ENCODE measurements around the gene MRPL27. TPM values are rescaled to one million over a fixed set of nuclear protein-coding genes. Genes with fewer than 3 reads are reported as not detected.

Gene MRPL27
- total RNA-seq, 1 experiment from 2014 or later, result 79.0 TPM

- BruUV-seq (replicated peaks), result no TSS peak
- H3K36me3 Mint-ChIP-seq (ENCODE audit: insufficient read depth, unreplicated experiment), result no peaks in the 10 kb centered on the region
- peaks cover 61% of the 10 kb centered on the region for H3K27me3 Mint-ChIP-seq (ENCODE audit: unreplicated experiment)
- TF ChIP-seq, protein P1, sequence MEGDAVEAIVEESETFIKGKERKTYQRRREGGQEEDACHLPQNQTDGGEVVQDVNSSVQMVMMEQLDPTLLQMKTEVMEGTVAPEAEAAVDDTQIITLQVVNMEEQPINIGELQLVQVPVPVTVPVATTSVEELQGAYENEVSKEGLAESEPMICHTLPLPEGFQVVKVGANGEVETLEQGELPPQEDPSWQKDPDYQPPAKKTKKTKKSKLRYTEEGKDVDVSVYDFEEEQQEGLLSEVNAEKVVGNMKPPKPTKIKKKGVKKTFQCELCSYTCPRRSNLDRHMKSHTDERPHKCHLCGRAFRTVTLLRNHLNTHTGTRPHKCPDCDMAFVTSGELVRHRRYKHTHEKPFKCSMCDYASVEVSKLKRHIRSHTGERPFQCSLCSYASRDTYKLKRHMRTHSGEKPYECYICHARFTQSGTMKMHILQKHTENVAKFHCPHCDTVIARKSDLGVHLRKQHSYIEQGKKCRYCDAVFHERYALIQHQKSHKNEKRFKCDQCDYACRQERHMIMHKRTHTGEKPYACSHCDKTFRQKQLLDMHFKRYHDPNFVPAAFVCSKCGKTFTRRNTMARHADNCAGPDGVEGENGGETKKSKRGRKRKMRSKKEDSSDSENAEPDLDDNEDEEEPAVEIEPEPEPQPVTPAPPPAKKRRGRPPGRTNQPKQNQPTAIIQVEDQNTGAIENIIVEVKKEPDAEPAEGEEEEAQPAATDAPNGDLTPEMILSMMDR (IDR thresholded peaks at IDR 0.05; ENCODE audit: unreplicated experiment), result no peak
- H3K9me3 Mint-ChIP-seq (ENCODE audit: low read depth, unreplicated experiment), result no peaks in the 10 kb centered on the region
- CTCF ChIA-PET, result interaction anchor here (0.7 kb wide), 1 partner anchor 177 kb away, joined by 5 read pairs; no protein-coding TSS in a partner anchor
- no peak for DNase-seq
- H3K4me1 Mint-ChIP-seq (ENCODE audit: low read depth, unreplicated experiment), result no peaks in the 10 kb centered on the region
- H3K27ac Mint-ChIP-seq (ENCODE audit: unreplicated experiment), result no peak overlapping the region
- no peak overlapping the region for H3K4me3 Mint-ChIP-seq (ENCODE audit: low read depth, unreplicated experiment)
- intact Hi-C loops (cut with micrococcal nuclease; ENCODE audit: unreplicated experiment), result no loop called here
These were observed 46.1 kb downstream of the MRPL27 start for GRCh38 chr17:50326831-50327364.

DNA sequence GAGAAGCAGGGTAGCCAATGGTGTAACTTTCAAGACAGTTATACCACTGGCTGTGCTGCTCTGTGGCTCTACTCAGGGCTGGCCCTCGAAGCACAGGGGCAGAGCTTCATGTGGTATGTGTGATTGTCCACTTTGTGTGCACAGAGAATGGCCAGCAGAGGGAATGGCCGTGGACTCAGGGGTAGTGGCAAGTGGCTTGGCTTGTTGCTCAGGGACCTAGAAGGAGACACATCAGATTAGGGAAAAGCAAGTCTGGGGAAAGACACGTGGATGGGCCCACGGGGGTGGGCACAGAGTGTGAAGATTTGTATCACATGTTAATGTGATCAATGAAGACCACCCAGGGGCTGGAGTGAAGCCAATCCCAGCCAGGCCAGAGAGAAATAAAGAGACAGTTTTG is 47.1 kb downstream of the MRPL27 start:
- BruUV-seq (replicated peaks), result no TSS peak
- Mint-ChIP-seq H3K27me3 (ENCODE audit: unreplicated experiment) (peaks cover 51% of the 10 kb centered on the region), H3K36me3 (ENCODE audit: insufficient read depth, unreplicated experiment) (no peaks in the 10 kb centered on the region), H3K9me3 (ENCODE audit: low read depth, unreplicated experiment) (no peaks in the 10 kb centered on the region), H3K4me1 (ENCODE audit: low read depth, unreplicated experiment) (no peaks in the 10 kb centered on the region), H3K4me3 (ENCODE audit: low read depth, unreplicated experiment) (no peak overlapping the region), H3K27ac (ENCODE audit: unreplicated experiment) (no peak overlapping the region)
- intact Hi-C loops (cut with micrococcal nuclease; ENCODE audit: unreplicated experiment), result no loop called here
- no peak for DNase-seq
- CTCF ChIA-PET, result no interaction called here
- TF ChIP-seq, protein P1 (IDR thresholded peaks at IDR 0.05; ENCODE audit: unreplicated experiment), result no peak

GRCh38 chr17:50323060-50323459 is 49.9 kb downstream of the MRPL27 start:
- TF ChIP-seq, protein P1 (IDR thresholded peaks at IDR 0.05; ENCODE audit: unreplicated experiment), result no peak
- Mint-ChIP-seq H3K27ac (ENCODE audit: unreplicated experiment) (no peak overlapping the region), H3K4me1 (ENCODE audit: low read depth, unreplicated experiment) (no peaks in the 10 kb centered on the region)

DNA sequence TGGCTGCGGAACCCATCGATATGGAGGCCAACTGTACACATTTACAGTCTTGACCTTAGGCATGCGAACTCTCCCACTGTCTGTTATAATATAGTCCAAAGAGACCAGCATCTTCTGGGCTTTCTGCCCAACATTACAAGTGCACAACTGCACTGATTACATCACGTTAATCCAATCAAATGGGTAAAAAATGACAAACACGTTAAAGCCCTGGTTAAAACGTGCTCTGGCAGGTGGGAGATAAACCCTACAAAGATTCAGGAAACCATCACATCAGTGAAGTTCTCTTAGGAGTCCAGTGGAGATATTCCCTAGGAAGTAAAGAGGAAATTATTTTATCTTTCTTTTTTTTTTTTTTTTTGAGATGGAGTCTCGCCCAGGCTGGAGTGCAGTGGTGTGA is 50.7 kb downstream of the MRPL27 start:
- Mint-ChIP-seq H3K9me3 (ENCODE audit: low read depth, unreplicated experiment) (no peaks in the 10 kb centered on the region), H3K36me3 (ENCODE audit: insufficient read depth, unreplicated experiment) (no peaks in the 10 kb centered on the region), H3K4me1 (ENCODE audit: low read depth, unreplicated experiment) (no peaks in the 10 kb centered on the region), H3K4me3 (ENCODE audit: low read depth, unreplicated experiment) (no peak overlapping the region), H3K27ac (ENCODE audit: unreplicated experiment) (no peak overlapping the region), H3K27me3 (ENCODE audit: unreplicated experiment) (peaks cover 24% of the 10 kb centered on the region)
- BruUV-seq (replicated peaks), result no TSS peak
- TF ChIP-seq, protein P1 (IDR thresholded peaks at IDR 0.05; ENCODE audit: unreplicated experiment), result no peak
- intact Hi-C loops (cut with micrococcal nuclease; ENCODE audit: unreplicated experiment), result no loop called here
- DNase-seq, result no peak
- CTCF ChIA-PET, result interaction anchor here (0.8 kb wide), 1 partner anchor 178 kb away, joined by 3 read pairs; no protein-coding TSS in a partner anchor

More at GRCh38 chr17:50323060-50323459, 49.9 kb downstream of the MRPL27 start:
- peaks cover 24% of the 10 kb centered on the region for H3K27me3 Mint-ChIP-seq (ENCODE audit: unreplicated experiment)
- no peaks in the 10 kb centered on the region for H3K36me3 Mint-ChIP-seq (ENCODE audit: insufficient read depth, unreplicated experiment)
- no TSS peak for BruUV-seq (replicated peaks)
- CTCF ChIA-PET, result interaction anchor here (0.8 kb wide), 1 partner anchor 178 kb away, joined by 3 read pairs; no protein-coding TSS in a partner anchor
- DNase-seq, result no peak
- intact Hi-C loops (cut with micrococcal nuclease; ENCODE audit: unreplicated experiment), result no loop called here
- no peak overlapping the region for H3K4me3 Mint-ChIP-seq (ENCODE audit: low read depth, unreplicated experiment)
- H3K9me3 Mint-ChIP-seq (ENCODE audit: low read depth, unreplicated experiment), result no peaks in the 10 kb centered on the region

Measured in Calu3 (cell line).